Gastrocnemius medialis (tissue), 4 donors: Measurements from ENCODE around the gene RPS4Y1. TPM values are rescaled to one million over a fixed set of nuclear protein-coding genes. Genes with fewer than 3 reads are reported as not detected.

Experiments used
- ATAC-seq, 2 donors: fragments of 150-250 bp; one replicate each; pipeline ENCODE4 v1.9.1; 2016
- DNase-seq, 2 donors: peaks; one replicate each; pipeline ENCODE4 v3.0.0-alpha.2; 2019
- H3K27ac ChIP-seq, 4 donors: fragments of 200-600 bp; sonication (generic); 1 replicate in 1 of 4; 2 replicates in 3 of 4; pipeline ENCODE4 v1.5.1; 2016 to 2018; ENCODE audit warnings: mild to moderate bottlenecking in 2 of 4, moderate library complexity in 1 of 4
- H3K27me3 ChIP-seq, 3 donors: fragments of 200-600 bp; sonication (generic) in 2 of 3; 1 replicate in 1 of 3; 2 replicates in 2 of 3; pipeline versions ENCODE4 v1.5.1 to v1.6.0; 2016 to 2019; ENCODE audit warnings: mild to moderate bottlenecking in 1 of 3, moderate library complexity in 1 of 3
- H3K36me3 ChIP-seq, 2 donors: fragments of 200-600 bp; sonication (generic) in 1 of 2; one replicate each; pipeline ENCODE4 v1.5.1; 2017 to 2018
- H3K4me1 ChIP-seq, 2 donors: fragments of 200-600 bp; sonication (generic) in 1 of 2; one replicate each; pipeline ENCODE4 v1.5.1; 2016 to 2017; ENCODE audit warnings: mild to moderate bottlenecking in 2 of 2
- H3K4me3 ChIP-seq, 4 donors: fragments of 200-600 bp; sonication (generic) in 3 of 4; 1 replicate in 1 of 4; 2 replicates in 3 of 4; pipeline ENCODE4 v1.5.1; 2016 to 2019; ENCODE audit warnings: mild to moderate bottlenecking in 2 of 4
- H3K9me3 ChIP-seq, 3 donors: fragments of 200-600 bp; sonication (generic) in 2 of 3; 1 replicate in 1 of 3; 2 replicates in 2 of 3; pipeline ENCODE4 v1.5.1; 2016 to 2019
- CTCF ChIP-seq, 5 experiments: fragments of 450-650 bp in 3 of 5; fragments of 200-600 bp in 2 of 5; sonication (generic) in 2 of 5; IDR thresholded peaks in 4 of 5; conservative IDR thresholded peaks in 1 of 5; 1 replicate in 4 of 5; 2 replicates in 1 of 5; pipeline ENCODE4 v1.5.1; 2016 to 2019; ENCODE audit warnings: antibody characterized with exemption in 5 of 5, mild to moderate bottlenecking in 3 of 5, moderate library complexity in 3 of 5
- POLR2A ChIP-seq, 2 donors: fragments of 450-650 bp; IDR thresholded peaks; one replicate each; pipeline ENCODE4 v1.6.1; 2017; ENCODE audit warnings: antibody characterized with exemption in 2 of 2, mild to moderate bottlenecking in 2 of 2, moderate library complexity in 2 of 2
- in situ Hi-C, 4 donors: fragments of 200-750 bp; cut with MboI; loops; one replicate each; pipeline versions ENCODE4 v1.15.0 to v1.8.0; 2017; ENCODE audit warnings: low sequenced_read_pairs in 4 of 4
- intact Hi-C: fragments of 100-400 bp; cut with DNase I; formaldehyde crosslinking; loops from one replicate; pipeline ENCODE4 v1.15.1; 2023; ENCODE audit warnings: low total_unique reads
- total RNA-seq, 4 donors: library from RNA; depleted of rRNA; stranded (reverse); fragments of >200 nt; gene quantifications; one replicate each; pipeline versions ENCODE4 v1.1.0 to v1.2.3, GENCODE V29; 2016

Gene RPS4Y1
- total RNA-seq, 4 donors from 2014 or later, result 159 to 174 TPM; not detected in 2

DNA sequence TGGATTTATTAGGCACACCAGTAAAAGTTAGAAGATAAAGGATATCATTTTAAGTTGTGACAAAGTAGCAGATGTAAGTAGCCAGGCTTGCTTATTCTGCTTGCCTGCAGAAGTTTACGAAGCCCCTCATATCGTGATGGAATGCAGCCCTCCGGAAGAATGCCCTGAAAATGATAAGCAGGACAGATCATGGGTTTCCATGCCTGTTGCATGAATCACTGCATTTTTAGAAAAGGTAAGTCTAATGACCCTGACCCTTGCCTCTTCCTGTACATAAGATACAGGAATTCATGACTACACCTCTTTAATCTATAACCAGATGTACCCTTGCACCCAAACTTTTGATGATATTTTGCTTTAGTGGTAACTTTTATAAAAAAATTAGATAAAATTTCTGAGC is 16.9 kb upstream of the RPS4Y1 start:
- intact Hi-C loops (no loop called here), in situ Hi-C loops (no loop called here)
- H3K36me3 ChIP-seq, result no peaks in the 10 kb centered on the region

DNA sequence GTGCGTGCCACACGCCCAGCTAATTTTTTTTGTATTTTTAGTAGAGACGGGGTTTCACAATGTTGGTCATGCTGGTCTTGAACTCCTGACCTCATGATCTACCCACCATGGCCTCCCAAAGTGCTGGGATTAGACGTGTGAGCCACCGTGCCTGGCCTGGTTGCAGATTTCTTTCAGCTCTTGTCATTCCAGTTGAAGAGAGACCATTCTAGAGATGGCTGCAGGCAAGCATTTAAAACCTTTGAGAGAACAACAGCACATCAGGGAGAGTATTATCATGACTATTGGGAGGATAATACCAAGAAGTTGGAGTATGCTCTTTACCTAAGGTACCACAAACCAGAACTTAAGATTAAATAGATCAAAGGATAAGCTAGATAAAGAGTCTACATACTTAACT is 12.9 kb upstream of the RPS4Y1 start:
- TF ChIP-seq POLR2A (IDR thresholded peaks at IDR 0.05) (no peak), CTCF (IDR thresholded peaks at IDR 0.05 in 4 of 5, conservative IDR thresholded peaks at IDR 0.05 in 1 of 5) (no peak)
- H3K4me3 ChIP-seq, result no peak overlapping the region
- no peak overlapping the region for H3K27ac ChIP-seq
- ATAC-seq (no peak), DNase-seq (no peak)
- in situ Hi-C loops, result no loop called here
- H3K4me1 ChIP-seq, result no peaks in the 10 kb centered on the region
- intact Hi-C loops, result no loop called here
- H3K9me3 ChIP-seq, result no peaks in the 10 kb centered on the region
- no peaks in the 10 kb centered on the region for H3K36me3 ChIP-seq
- H3K27me3 ChIP-seq, result no peaks in the 10 kb centered on the region

More for the DNA sequence above, 16.9 kb upstream of the RPS4Y1 start:
- no peak for ATAC-seq
- TF ChIP-seq POLR2A (IDR thresholded peaks at IDR 0.05) (no peak), CTCF (IDR thresholded peaks at IDR 0.05 in 4 of 5, conservative IDR thresholded peaks at IDR 0.05 in 1 of 5) (no peak)
- Histone ChIP-seq H3K4me1 (no peaks in the 10 kb centered on the region), H3K9me3 (no peaks in the 10 kb centered on the region), H3K4me3 (no peak overlapping the region), H3K27ac (no peak overlapping the region), H3K27me3 (no peaks in the 10 kb centered on the region)
- no peak for DNase-seq

DNA sequence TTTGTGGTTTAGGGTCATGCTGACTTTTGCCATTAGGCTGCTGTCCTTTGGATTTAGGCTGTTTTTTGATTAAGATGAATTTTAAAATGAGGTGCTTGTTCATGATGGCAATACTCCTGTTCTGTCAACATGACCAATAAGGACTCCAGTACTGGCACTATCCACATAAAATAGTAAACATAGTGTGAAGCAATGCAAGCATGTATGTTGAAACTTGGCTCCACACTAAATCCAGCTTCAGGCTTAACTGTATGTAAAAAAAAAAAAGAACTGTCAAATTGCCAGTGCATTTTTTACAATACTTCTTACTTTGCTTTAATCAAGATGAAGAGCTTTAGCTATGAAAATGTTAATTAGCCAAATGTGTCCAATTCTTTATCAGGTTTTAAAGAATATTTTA is 6.2 kb upstream of the RPS4Y1 start:
- no peak for DNase-seq
- Histone ChIP-seq H3K9me3 (no peaks in the 10 kb centered on the region), H3K4me3 (no peak overlapping the region), H3K27me3 (no peaks in the 10 kb centered on the region), H3K36me3 (no peaks in the 10 kb centered on the region), H3K4me1 (no peaks in the 10 kb centered on the region), H3K27ac (no peak overlapping the region)
- intact Hi-C loops, result no loop called here
- no peak for ATAC-seq
- TF ChIP-seq POLR2A (IDR thresholded peaks at IDR 0.05), result no peak
- no peak for TF ChIP-seq CTCF (IDR thresholded peaks at IDR 0.05 in 4 of 5, conservative IDR thresholded peaks at IDR 0.05 in 1 of 5)
- in situ Hi-C loops, result no loop called here

GRCh38 chrY:2837078-2837477 is 4.3 kb upstream of the RPS4Y1 start:
- no peaks in the 10 kb centered on the region for H3K9me3 ChIP-seq
- in situ Hi-C loops (no loop called here), intact Hi-C loops (no loop called here)
- H3K4me1 ChIP-seq, result no peaks in the 10 kb centered on the region
- no peak for DNase-seq
- ATAC-seq, result no peak
- H3K36me3 ChIP-seq, result no peaks in the 10 kb centered on the region
- no peak overlapping the region for H3K27ac ChIP-seq
- no peaks in the 10 kb centered on the region for H3K27me3 ChIP-seq
- TF ChIP-seq POLR2A (IDR thresholded peaks at IDR 0.05), result no peak
- TF ChIP-seq CTCF (IDR thresholded peaks at IDR 0.05 in 4 of 5, conservative IDR thresholded peaks at IDR 0.05 in 1 of 5), result no peak
- no peak overlapping the region for H3K4me3 ChIP-seq

DNA sequence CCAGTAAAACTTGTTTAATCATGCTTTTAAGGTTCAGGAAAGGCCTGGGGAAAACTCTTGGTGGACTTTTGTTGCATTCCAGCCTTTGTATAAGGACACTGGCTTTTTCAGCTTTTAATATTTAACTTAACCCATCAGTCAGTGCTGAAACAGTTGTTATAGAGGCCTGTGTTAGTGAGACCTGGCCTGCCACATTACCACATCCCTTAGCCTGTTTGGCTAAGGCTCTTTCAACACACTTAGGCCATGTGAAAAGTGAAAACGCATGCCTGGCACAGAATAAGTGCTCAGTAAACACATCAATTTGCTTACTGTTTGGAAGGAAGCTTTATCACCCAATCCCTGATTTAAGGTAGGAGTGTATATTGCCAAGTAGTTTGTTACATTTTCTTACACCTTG is 3.5 kb upstream of the RPS4Y1 start:
- ATAC-seq, result no peak
- in situ Hi-C loops (no loop called here), intact Hi-C loops (no loop called here)
- H3K36me3 ChIP-seq, result no peaks in the 10 kb centered on the region
- H3K27me3 ChIP-seq, result no peaks in the 10 kb centered on the region
- no peak overlapping the region for H3K4me3 ChIP-seq
- H3K9me3 ChIP-seq, result no peaks in the 10 kb centered on the region
- no peak overlapping the region for H3K27ac ChIP-seq
- no peak for TF ChIP-seq POLR2A (IDR thresholded peaks at IDR 0.05)
- no peak for TF ChIP-seq CTCF (IDR thresholded peaks at IDR 0.05 in 4 of 5, conservative IDR thresholded peaks at IDR 0.05 in 1 of 5)
- no peaks in the 10 kb centered on the region for H3K4me1 ChIP-seq
- no peak for DNase-seq
